CD14-positive monocyte (primary cell): ENCODE data around the gene SLC6A12. TPM values are rescaled to one million over a fixed set of nuclear protein-coding genes. Genes with fewer than 3 reads are reported as not detected.

Experiments used
- DNase-seq, 3 donors: peaks; one replicate each; pipeline ENCODE4 v3.0.0-alpha.2; 2011 to 2022
- H2AFZ ChIP-seq: 2 replicates; pipeline ENCODE4 v1.6.0; 2012; ENCODE audit warnings: mild to moderate bottlenecking, low read depth, low read length, inconsistent platforms; ENCODE audit not compliant: insufficient read depth, poor library complexity, severe bottlenecking
- H3K27ac ChIP-seq, 2 donors: 1 replicate in 1 of 2; 2 replicates in 1 of 2; pipeline ENCODE4 v1.5.1; 2012 to 2013; ENCODE audit warnings: low read length in 2 of 2, control low read depth in 1 of 2, inconsistent platforms in 1 of 2, low read depth in 1 of 2, mild to moderate bottlenecking in 1 of 2
- H3K27me3 ChIP-seq, 2 donors: one replicate each; pipeline versions ENCODE4 v1.6.0 to v1.6.1; 2011 to 2013; ENCODE audit warnings: low read length in 2 of 2; ENCODE audit not compliant: control insufficient read depth in 2 of 2, insufficient read depth in 2 of 2
- H3K36me3 ChIP-seq, 2 donors: replicated peaks in 1 of 2; 1 replicate in 1 of 2; 2 replicates in 1 of 2; pipeline versions ENCODE4 v1.5.1 to v1.6.1; 2012 to 2013; ENCODE audit warnings: low read length in 2 of 2, control low read depth in 1 of 2, inconsistent platforms in 1 of 2, mild to moderate bottlenecking in 1 of 2; ENCODE audit not compliant: insufficient read depth in 2 of 2, control insufficient read depth in 1 of 2
- H3K4me1 ChIP-seq, 2 donors: 1 replicate in 1 of 2; 2 replicates in 1 of 2; pipeline versions ENCODE4 v1.5.1 to v1.6.1; 2012 to 2013; ENCODE audit warnings: low read length in 2 of 2, control low read depth in 1 of 2, inconsistent platforms in 1 of 2, mild to moderate bottlenecking in 1 of 2, moderate library complexity in 1 of 2; ENCODE audit not compliant: insufficient read depth in 2 of 2, control insufficient read depth in 1 of 2
- H3K4me2 ChIP-seq: replicated peaks from 2 replicates; pipeline ENCODE3; 2012; ENCODE audit warnings: low read length, moderate library complexity, mild to moderate bottlenecking; ENCODE audit not compliant: poor library complexity, severe bottlenecking; ENCODE audit errors: extremely low read depth
- H3K4me3 ChIP-seq, 3 experiments: fragments of 200-600 bp in 1 of 3; sonication (generic) in 1 of 3; replicated peaks in 1 of 3; 1 replicate in 2 of 3; 2 replicates in 1 of 3; pipeline ENCODE4 v1.5.1; 2011 to 2013; ENCODE audit warnings: low read length in 3 of 3, mild to moderate bottlenecking in 3 of 3, control low read depth in 2 of 3, low read depth in 2 of 3, inconsistent platforms in 1 of 3, moderate library complexity in 1 of 3
- H3K79me2 ChIP-seq: 2 replicates; pipeline ENCODE4 v1.6.0; 2012; ENCODE audit warnings: mild to moderate bottlenecking, control low read depth, inconsistent platforms, low read length, moderate library complexity; ENCODE audit not compliant: insufficient read depth
- H3K9ac ChIP-seq: 2 replicates; pipeline ENCODE4 v1.6.0; 2017; ENCODE audit warnings: low read length, mild to moderate bottlenecking; ENCODE audit not compliant: insufficient read depth, poor library complexity, severe bottlenecking
- H3K9me3 ChIP-seq, 2 donors: replicated peaks in 1 of 2; 1 replicate in 1 of 2; 2 replicates in 1 of 2; pipeline versions ENCODE4 v1.5.1 to v1.6.1; 2012 to 2013; ENCODE audit warnings: low read length in 2 of 2, control low read depth in 1 of 2; ENCODE audit not compliant: control insufficient read depth in 1 of 2, insufficient read depth in 1 of 2
- H4K20me1 ChIP-seq: 2 replicates; pipeline ENCODE4 v1.6.0; 2012; ENCODE audit warnings: mild to moderate bottlenecking, low read length, control low read depth, moderate library complexity; ENCODE audit not compliant: insufficient read depth
- H3K27ac Mint-ChIP-seq, 7 donors: one replicate each; pipeline ENCODE4 v1.8.0; 2020; ENCODE audit warnings: mild to moderate bottlenecking in 7 of 7, mixed read lengths in 7 of 7, moderate library complexity in 6 of 7, inconsistent platforms in 2 of 7
- H3K27me3 Mint-ChIP-seq, 3 donors: one replicate each; pipeline ENCODE4 v1.8.0; 2021 to 2022; ENCODE audit warnings: low read depth in 3 of 3, mild to moderate bottlenecking in 3 of 3, mixed read lengths in 3 of 3, moderate library complexity in 3 of 3, inconsistent platforms in 1 of 3
- H3K36me3 Mint-ChIP-seq, 2 donors: one replicate each; pipeline ENCODE4 v1.8.0; 2020; ENCODE audit warnings: mixed read lengths in 2 of 2, inconsistent platforms in 1 of 2, mild to moderate bottlenecking in 1 of 2
- H3K4me1 Mint-ChIP-seq: one replicate; pipeline ENCODE4 v1.8.0; 2020; ENCODE audit warnings: mild to moderate bottlenecking, mixed read lengths
- H3K4me3 Mint-ChIP-seq, 2 donors: one replicate each; pipeline ENCODE4 v1.8.0; 2020; ENCODE audit warnings: mild to moderate bottlenecking in 2 of 2, mixed read lengths in 2 of 2, moderate library complexity in 1 of 2
- H3K9me3 Mint-ChIP-seq, 7 donors: one replicate each; pipeline ENCODE4 v1.8.0; 2020 to 2022; ENCODE audit warnings: mixed read lengths in 7 of 7, mild to moderate bottlenecking in 6 of 7, moderate library complexity in 6 of 7, inconsistent platforms in 2 of 7
- WGBS: methylation state at CpG from one replicate; pipeline ENCODE4 v1.1.5; 2013; ENCODE audit warnings: missing lambda C conversion rate; ENCODE audit not compliant: insufficient coverage; 5-methylcytosine and 5-hydroxymethylcytosine counted together
- intact Hi-C, 2 donors: fragments of 100-400 bp; cut with micrococcal nuclease; formaldehyde crosslinking; loops; one replicate each; pipeline versions ENCODE4 v1.15.0 to v1.15.1; 2023
- polyA plus RNA-seq, 3 donors: library from polyadenylated mRNA; depleted of rRNA in 1 of 3; unstranded in 2 of 3; stranded (reverse) in 1 of 3; fragments of 300-500 nt in 2 of 3; fragments of >200 nt in 1 of 3; fragmentation: Illumina TruSeq in 2 of 3; gene quantifications; 1 replicate in 2 of 3; 2 replicates in 1 of 3; pipeline ENCODE4 v1.2.3, GENCODE V29; 2012 to 2021
- TF ChIP-seq, protein P1 (sequence below): fragments of 200-600 bp; IDR thresholded peaks from one replicate; pipeline ENCODE4 v1.8.0; 2022; ENCODE audit warnings: antibody characterized with exemption, mild to moderate bottlenecking

SLC6A12 gene
- polyA plus RNA-seq, 3 donors: 5.7 to 8.3 (median 8.0) TPM

GRCh38 chr12:215116-215515 is 1.2 kb upstream of the SLC6A12 start:
- TF ChIP-seq, protein P1, sequence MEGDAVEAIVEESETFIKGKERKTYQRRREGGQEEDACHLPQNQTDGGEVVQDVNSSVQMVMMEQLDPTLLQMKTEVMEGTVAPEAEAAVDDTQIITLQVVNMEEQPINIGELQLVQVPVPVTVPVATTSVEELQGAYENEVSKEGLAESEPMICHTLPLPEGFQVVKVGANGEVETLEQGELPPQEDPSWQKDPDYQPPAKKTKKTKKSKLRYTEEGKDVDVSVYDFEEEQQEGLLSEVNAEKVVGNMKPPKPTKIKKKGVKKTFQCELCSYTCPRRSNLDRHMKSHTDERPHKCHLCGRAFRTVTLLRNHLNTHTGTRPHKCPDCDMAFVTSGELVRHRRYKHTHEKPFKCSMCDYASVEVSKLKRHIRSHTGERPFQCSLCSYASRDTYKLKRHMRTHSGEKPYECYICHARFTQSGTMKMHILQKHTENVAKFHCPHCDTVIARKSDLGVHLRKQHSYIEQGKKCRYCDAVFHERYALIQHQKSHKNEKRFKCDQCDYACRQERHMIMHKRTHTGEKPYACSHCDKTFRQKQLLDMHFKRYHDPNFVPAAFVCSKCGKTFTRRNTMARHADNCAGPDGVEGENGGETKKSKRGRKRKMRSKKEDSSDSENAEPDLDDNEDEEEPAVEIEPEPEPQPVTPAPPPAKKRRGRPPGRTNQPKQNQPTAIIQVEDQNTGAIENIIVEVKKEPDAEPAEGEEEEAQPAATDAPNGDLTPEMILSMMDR: no peak
- Histone ChIP-seq H3K4me3 (peak overlapping the region in 1 of 3 experiments; percentile 81), H4K20me1 (no peaks in the 10 kb centered on the region), H3K9me3 (no peaks in the 10 kb centered on the region), H3K4me2 (peak overlapping the region; percentile 27), H3K27ac (peak overlapping the region; percentile 17 to 93), H3K4me1 (peaks cover 46 to 50% of the 10 kb centered on the region in 2 donors), H3K9ac (no peak overlapping the region), H2AFZ (no peak overlapping the region), H3K79me2 (no peaks in the 10 kb centered on the region), H3K36me3 (peaks cover 0 to 3% of the 10 kb centered on the region in 2 donors), H3K27me3 (no peaks in the 10 kb centered on the region)
- intact Hi-C loops: no loop called here
- Mint-ChIP-seq H3K27ac (peak overlapping the region in 3 of 7 donors; percentile 32 to 89 (median 59)), H3K9me3 (no peaks in the 10 kb centered on the region), H3K4me1 (peaks cover 49% of the 10 kb centered on the region), H3K4me3 (no peak overlapping the region), H3K36me3 (peaks cover 4 to 8% of the 10 kb centered on the region in 2 donors), H3K27me3 (peaks cover 0 to 3% (median 3%) of the 10 kb centered on the region in 3 donors)
- 89% methylated on average over 6 of the region's 6 CpGs for WGBS
- DNase-seq: peak in 2 of 3 donors; percentile 9 to 45

- Histone ChIP-seq H3K4me2 (peak overlapping the region; percentile 87), H2AFZ (peak overlapping the region; percentile 75), H3K4me1 (peaks cover 43 to 46% of the 10 kb centered on the region in 2 donors), H3K4me3 (peak overlapping the region; percentile 48 to 81 (median 64)), H3K36me3 (peaks cover 0 to 16% of the 10 kb centered on the region in 2 donors), H3K9ac (peak overlapping the region; percentile 76), H3K9me3 (no peaks in the 10 kb centered on the region), H3K27ac (peak overlapping the region; percentile 85 to 93), H4K20me1 (no peaks in the 10 kb centered on the region), H3K27me3 (no peaks in the 10 kb centered on the region), H3K79me2 (no peaks in the 10 kb centered on the region)
- TF ChIP-seq, protein P1: no peak
- peaks cover 2 to 3% (median 3%) of the 10 kb centered on the region in 3 donors for H3K27me3 Mint-ChIP-seq
- no peaks in the 10 kb centered on the region for H3K9me3 Mint-ChIP-seq
- intact Hi-C loops: no loop called here
- 49% methylated on average over 12 of the region's 12 CpGs for WGBS
- peak overlapping the region; percentile 93 to 98 (median 97) for H3K27ac Mint-ChIP-seq
- DNase-seq: peak in 1 of 3 donors; percentile 30
- H3K36me3 Mint-ChIP-seq: peaks cover 16 to 22% of the 10 kb centered on the region in 2 donors
- peak overlapping the region; percentile 87 to 96 for H3K4me3 Mint-ChIP-seq
- peaks cover 53% of the 10 kb centered on the region for H3K4me1 Mint-ChIP-seq
These were observed 427 bp downstream of the SLC6A12 start for GRCh38 chr12:213527-213932.
